DOHH2 (cell line): ENCODE data around the gene IRF6.

ENCODE experiments used
- H3F3A ChIP-seq: fragments of 200-600 bp; sonication (generic), shearing (Covaris generic); 2 replicates; pipeline ENCODE4 v1.6.0; 2016; ENCODE audit warnings: antibody characterized with exemption, mild to moderate bottlenecking; ENCODE audit not compliant: control insufficient read depth, insufficient read depth
- H3K27ac ChIP-seq: fragments of 200-600 bp; sonication (generic); 2 replicates; pipeline ENCODE4 v1.5.1; 2014; ENCODE audit warnings: low read depth, mild to moderate bottlenecking, low read length, moderate library complexity
- H3K27me3 ChIP-seq: fragments of 200-600 bp; sonication (generic); 2 replicates; pipeline ENCODE4 v1.6.1; 2014; ENCODE audit warnings: mild to moderate bottlenecking, low read length, mixed read lengths; ENCODE audit not compliant: control insufficient read depth
- H3K36me3 ChIP-seq: fragments of 200-600 bp; sonication (generic); 2 replicates; pipeline ENCODE4 v1.6.1; 2014; ENCODE audit warnings: mild to moderate bottlenecking, low read length, moderate library complexity, mixed read lengths; ENCODE audit not compliant: control insufficient read depth
- H3K4me1 ChIP-seq: fragments of 200-600 bp; sonication (generic); 2 replicates; pipeline ENCODE4 v1.6.1; 2014; ENCODE audit warnings: mild to moderate bottlenecking, low read length, mixed read lengths; ENCODE audit not compliant: control insufficient read depth
- H3K4me2 ChIP-seq: fragments of 200-600 bp; sonication (generic); 2 replicates; pipeline ENCODE4 v1.6.0; 2014; ENCODE audit warnings: mild to moderate bottlenecking, low read length, moderate library complexity
- H3K4me3 ChIP-seq: fragments of 200-600 bp; sonication (generic); 2 replicates; pipeline ENCODE4 v1.5.1; 2014; ENCODE audit warnings: mild to moderate bottlenecking, low read length, mixed read lengths
- H3K79me2 ChIP-seq: fragments of 200-600 bp; sonication (generic); 2 replicates; pipeline ENCODE4 v1.6.1; 2014; ENCODE audit warnings: mild to moderate bottlenecking, low read length, mixed read lengths; ENCODE audit not compliant: control insufficient read depth
- H3K9me2 ChIP-seq: fragments of 200-600 bp; sonication (generic); replicated peaks from 2 replicates; pipeline ENCODE4 v1.6.1; 2014; ENCODE audit warnings: mild to moderate bottlenecking, low read length, mixed read lengths; ENCODE audit not compliant: control insufficient read depth
- H3K9me3 ChIP-seq: fragments of 200-600 bp; sonication (generic); 2 replicates; pipeline ENCODE4 v1.6.1; 2014; ENCODE audit warnings: antibody characterized with exemption, low read length, mixed read lengths; ENCODE audit not compliant: control insufficient read depth, insufficient read depth
- H4K20me1 ChIP-seq: fragments of 200-600 bp; sonication (generic); 2 replicates; pipeline ENCODE4 v1.6.0; 2014; ENCODE audit warnings: low read depth, mild to moderate bottlenecking, antibody characterized with exemption, low read length, moderate library complexity; ENCODE audit not compliant: control insufficient read depth, insufficient read depth
- CTCF ChIP-seq: fragments of 200-600 bp; sonication (generic); IDR thresholded peaks from one replicate; pipeline ENCODE4 v1.5.1; 2014; ENCODE audit warnings: antibody characterized with exemption, mild to moderate bottlenecking, low read depth, low read length; ENCODE audit not compliant: poor library complexity, severe bottlenecking
- EZH2phosphoT487 ChIP-seq: fragments of 200-600 bp; sonication (generic); IDR thresholded peaks from 2 replicates; pipeline ENCODE4 v1.6.1; 2017; ENCODE audit warnings: borderline replicate concordance, mild to moderate bottlenecking, antibody characterized with exemption, low read length, moderate library complexity, mixed read lengths

The IRF6 gene

GRCh38 chr1:209761011-209761635 lies 44.8 kb downstream of the IRF6 start:
- H3K27ac ChIP-seq = no peak overlapping the region
- H3K4me1 ChIP-seq = peaks cover 14% of the 10 kb centered on the region
- H4K20me1 ChIP-seq = no peaks in the 10 kb centered on the region
- H3K9me2 ChIP-seq = no peaks in the 10 kb centered on the region
- TF ChIP-seq EZH2phosphoT487 (no peak), CTCF (no peak)
- no peak overlapping the region for H3K4me3 ChIP-seq
- no peaks in the 10 kb centered on the region for H3F3A ChIP-seq
- no peak overlapping the region for H3K4me2 ChIP-seq
- peaks cover 12% of the 10 kb centered on the region; the same call in 1 of the 2 replicates for H3K79me2 ChIP-seq
- no peaks in the 10 kb centered on the region for H3K27me3 ChIP-seq
- H3K9me3 ChIP-seq = no peaks in the 10 kb centered on the region
- H3K36me3 ChIP-seq = peaks cover 8% of the 10 kb centered on the region; the same call in 1 of the 2 replicates

GRCh38 chr1:209759829-209760359 lies 46.0 kb downstream of the IRF6 start:
- Histone ChIP-seq H3K9me2 (no peaks in the 10 kb centered on the region), H3K36me3 (peaks cover 9% of the 10 kb centered on the region; the same call in 1 of the 2 replicates), H4K20me1 (no peaks in the 10 kb centered on the region), H3K27ac (no peak overlapping the region), H3K4me1 (peaks cover 26% of the 10 kb centered on the region), H3K9me3 (no peaks in the 10 kb centered on the region), H3K4me2 (no peak overlapping the region), H3F3A (no peaks in the 10 kb centered on the region), H3K4me3 (no peak overlapping the region), H3K27me3 (no peaks in the 10 kb centered on the region), H3K79me2 (peaks cover 12% of the 10 kb centered on the region; the same call in 1 of the 2 replicates)
- no peak for TF ChIP-seq CTCF
- no peak for TF ChIP-seq EZH2phosphoT487

GRCh38 chr1:209758400-209758799 lies 47.5 kb downstream of the IRF6 start:
- H3K4me1 ChIP-seq = peaks cover 27% of the 10 kb centered on the region
- no peak overlapping the region for H3K27ac ChIP-seq
- H4K20me1 ChIP-seq = no peaks in the 10 kb centered on the region
- H3F3A ChIP-seq = no peaks in the 10 kb centered on the region
- no peak for TF ChIP-seq CTCF
- no peak for TF ChIP-seq EZH2phosphoT487
- H3K79me2 ChIP-seq = peaks cover 12% of the 10 kb centered on the region; the same call in 1 of the 2 replicates
- peaks cover 9% of the 10 kb centered on the region; the same call in 1 of the 2 replicates for H3K36me3 ChIP-seq
- H3K27me3 ChIP-seq = no peaks in the 10 kb centered on the region
- no peak overlapping the region for H3K4me2 ChIP-seq
- no peaks in the 10 kb centered on the region for H3K9me3 ChIP-seq
- H3K9me2 ChIP-seq = no peaks in the 10 kb centered on the region
- no peak overlapping the region for H3K4me3 ChIP-seq
